ENCODE data around the gene PPM1G.

The PPM1G gene

DNA sequence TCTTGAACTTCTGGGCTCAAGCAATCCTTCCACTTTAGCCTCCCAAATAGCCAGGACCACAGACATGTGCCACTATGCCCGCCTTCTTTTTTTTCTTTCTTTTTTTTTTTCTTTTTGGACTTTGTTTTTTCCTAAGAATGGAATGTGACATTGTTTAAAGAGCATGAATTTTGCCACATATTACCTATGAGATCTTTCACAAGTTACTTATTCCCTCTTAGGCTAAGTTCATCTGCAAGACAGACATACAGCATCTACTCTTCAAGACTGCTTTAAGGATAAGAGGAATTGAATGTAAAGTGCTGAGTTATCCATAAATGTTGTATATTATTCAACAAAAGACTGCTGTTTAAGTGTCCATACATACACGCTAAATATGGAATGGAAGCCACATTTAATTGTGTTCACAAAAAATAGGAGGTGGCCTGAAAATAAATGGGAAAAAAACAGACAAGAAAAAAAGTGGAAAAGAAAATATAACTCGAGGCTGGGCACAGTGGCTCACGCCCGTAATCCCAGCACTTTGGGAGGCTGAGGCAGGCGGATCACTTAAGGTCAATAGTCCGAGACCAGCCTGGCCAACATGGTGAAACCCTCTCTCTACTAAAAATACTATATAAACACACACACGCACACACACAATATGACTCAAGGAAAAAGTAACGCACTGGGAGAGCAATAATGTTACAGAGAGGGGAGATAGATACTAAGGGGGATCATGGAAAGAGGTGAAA is 3.2 kb upstream of the PPM1G start:
- no peak for DNase-seq (ENCODE audit: low spot score)

- DNase-seq (ENCODE audit: low spot score): peak; percentile 22
Observed at GRCh38 chr2:27408601-27409320, 630 bp downstream of the PPM1G start.

DNA sequence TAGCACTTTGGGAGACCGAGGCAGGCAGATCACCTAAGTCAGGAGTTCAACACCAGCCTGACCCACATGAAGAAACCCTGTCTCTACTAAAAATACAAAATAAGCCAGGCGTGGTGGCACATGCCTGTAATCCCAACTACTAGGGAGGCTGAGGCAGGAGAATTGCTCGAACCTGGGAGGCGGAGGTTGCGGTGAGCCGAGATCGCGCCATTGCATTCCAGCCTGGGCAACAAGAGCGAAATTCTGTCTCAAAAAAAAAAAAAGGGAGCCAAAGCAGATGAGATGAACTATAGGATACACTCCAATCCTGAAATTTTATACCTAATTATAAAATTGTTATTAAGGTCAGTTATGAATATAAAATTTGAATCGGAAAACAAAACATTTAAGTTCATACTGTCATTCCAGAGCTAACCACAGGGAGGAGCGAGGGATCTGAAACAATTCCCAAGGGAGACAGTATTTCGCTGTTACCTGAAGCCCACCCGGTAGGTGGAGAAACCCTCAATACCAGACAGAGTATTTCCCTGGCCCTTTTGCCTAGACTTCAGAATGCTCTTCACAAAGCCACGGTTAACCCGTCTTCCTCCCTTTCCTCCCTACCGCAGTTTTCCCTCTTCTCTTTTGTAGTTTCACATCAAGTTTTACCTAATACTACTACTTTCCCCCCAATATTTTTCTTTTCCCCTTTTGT is 1.4 kb downstream of the PPM1G start:
- DNase-seq (ENCODE audit: low spot score): peak; percentile 63

DNA sequence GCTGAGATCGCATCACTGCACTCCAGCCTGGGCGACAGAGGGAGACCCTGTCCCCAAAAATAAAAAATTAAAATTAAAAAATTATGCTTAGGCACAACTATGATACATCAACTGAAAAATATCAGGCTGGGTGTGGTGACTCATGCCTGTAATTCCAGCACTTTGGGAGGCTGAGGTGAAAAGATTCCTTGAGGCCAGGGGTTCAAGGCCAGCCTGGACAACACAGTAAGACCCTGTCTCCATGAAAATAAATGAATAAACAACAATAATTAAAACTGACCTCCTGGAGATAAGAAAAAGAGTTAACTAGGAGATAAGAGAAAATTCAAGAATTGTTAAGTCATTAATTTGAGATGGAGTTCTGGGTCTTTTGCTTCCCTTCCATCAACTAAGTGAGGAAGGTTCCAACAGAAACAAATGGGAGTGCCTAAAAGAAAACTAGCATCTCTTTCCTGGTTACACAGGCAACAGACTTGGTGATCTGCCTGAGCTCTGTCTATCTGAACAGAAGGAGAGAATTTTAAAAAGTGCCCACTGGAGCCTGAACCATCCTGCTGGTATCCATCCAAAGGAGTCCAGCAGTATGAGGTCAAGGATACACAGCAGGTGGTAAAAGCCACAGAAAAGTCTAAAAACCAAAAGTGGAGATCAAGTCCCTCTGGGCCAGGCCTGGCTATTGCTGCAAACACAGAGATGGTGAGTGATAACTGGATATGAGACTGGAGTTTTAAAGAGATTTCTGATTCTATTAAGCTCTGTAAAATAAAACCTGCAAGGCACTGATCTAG is 8.8 kb downstream of the PPM1G start:
- no peak for DNase-seq (ENCODE audit: low spot score)

DNA sequence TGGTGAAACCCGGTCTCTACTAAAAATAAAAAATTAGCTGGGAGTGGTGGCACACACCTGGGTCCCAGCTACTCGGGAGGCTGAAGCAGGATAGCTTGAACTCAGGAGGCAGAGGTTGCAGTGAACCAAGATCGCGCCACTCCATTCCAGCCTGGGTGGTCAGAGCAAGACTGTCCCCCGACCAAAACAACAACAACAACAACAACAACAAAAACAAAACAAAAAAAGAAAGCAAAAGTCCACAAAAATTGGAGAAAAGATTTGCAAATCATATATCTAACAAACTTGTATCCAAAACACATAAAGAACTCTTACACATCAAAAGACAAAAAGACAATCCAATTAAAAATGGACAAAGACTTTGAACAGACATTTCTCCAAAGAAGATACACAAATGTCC is 10.4 kb downstream of the PPM1G start:
- DNase-seq (ENCODE audit: low spot score): no peak

GRCh38 chr2:27393225-27393624 is 16.2 kb downstream of the PPM1G start:
- no peak for DNase-seq (ENCODE audit: low spot score)

DNA sequence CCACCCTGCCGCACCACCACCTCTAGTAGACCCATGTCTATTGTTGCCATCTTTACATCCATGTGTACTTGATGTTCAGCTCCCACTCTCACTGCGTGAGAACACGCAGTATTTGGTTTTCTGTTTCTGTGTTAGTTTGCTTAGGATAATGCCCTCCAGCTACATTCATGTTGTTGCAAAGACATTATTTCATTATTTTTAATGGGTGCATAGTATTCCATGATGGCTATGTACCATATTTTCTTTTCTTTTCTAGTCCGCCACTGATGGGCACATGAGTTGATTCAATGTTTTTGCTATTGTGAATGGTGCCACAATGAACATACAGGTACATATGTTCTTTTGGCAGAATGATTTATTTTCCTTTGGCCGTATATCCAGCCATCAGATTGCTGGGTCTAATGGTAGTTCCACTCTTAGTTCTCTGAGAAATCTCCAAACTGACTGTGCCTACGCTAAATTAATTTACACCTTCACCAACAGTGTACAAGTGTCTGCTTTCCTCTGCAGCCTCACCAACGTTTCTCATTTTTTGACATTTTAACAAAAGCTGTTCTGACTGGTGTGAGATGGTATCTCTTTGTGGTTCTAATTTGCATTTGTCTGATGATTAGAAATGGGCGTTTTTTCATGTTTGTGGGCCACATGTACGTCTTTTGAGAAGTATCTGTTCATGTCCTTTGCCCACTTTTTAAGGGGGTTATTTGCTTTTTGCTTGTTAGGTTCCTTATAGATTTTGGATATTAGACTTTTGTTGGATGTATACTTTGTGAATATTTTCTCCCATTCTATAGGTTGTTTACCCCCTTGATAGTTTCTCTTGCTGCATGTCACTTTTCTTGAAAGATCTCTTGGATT is 18.3 kb downstream of the PPM1G start:
- DNase-seq (ENCODE audit: low spot score): no peak

- peak; percentile 69 for DNase-seq (ENCODE audit: low spot score)
Observed at GRCh38 chr2:27381577-27382181, 27.7 kb downstream of the PPM1G start.

DNA sequence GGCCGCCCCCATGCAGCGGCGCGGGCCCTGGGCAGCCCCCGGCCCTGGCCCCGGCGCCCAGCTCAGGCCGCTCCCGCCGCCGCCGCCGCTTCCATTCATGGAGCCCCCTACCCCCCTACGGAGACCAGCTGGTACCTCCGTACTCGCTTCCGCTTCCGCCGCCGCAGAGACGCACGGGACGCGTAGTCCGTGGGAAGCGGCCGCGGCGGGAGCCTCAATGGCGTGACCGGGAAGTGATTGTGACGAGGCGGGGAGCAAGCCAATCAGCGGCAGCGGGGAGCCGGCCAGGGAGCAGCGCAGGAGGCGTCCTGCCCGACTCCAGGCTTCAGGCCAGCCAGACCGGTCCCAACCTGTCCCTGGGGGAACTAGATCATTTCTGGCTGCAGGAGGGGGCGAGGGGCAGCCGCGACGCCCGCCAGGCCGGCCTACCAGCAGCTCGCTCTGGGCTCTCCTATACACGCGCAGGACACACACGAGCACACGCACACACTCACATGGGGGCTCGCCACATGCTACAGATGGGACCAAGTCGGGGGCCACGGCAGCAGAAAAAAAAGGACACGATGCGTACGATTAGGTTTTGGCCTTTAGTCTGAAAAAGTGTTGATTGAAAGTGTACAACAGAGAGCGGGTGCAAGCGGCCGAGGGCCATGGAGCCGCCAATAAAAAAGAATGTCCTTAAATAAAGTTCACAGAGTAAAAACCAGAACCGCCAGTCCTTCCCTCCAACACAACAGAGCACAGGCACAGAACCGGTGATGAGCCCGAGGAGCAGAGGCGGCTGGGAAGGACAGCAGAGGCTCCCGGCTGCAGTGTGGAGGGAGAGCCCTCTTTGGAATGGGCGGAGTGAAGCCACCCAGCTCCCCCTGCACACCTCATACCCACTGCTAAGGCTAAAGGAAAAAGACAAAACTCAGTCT is 28.5 kb downstream of the PPM1G start, which contains the start of gene ZNF513:
ZNF513 (minus strand) TSS at position 109 of the 920 bp plus-strand sequence. CDS start 208 bp downstream, outside the sequence.
- DNase-seq (ENCODE audit: low spot score): peak; percentile 92

GRCh38 chr2:27379836-27380625 is 29.4 kb downstream of the PPM1G start:
- DNase-seq (ENCODE audit: low spot score): no peak

DNA sequence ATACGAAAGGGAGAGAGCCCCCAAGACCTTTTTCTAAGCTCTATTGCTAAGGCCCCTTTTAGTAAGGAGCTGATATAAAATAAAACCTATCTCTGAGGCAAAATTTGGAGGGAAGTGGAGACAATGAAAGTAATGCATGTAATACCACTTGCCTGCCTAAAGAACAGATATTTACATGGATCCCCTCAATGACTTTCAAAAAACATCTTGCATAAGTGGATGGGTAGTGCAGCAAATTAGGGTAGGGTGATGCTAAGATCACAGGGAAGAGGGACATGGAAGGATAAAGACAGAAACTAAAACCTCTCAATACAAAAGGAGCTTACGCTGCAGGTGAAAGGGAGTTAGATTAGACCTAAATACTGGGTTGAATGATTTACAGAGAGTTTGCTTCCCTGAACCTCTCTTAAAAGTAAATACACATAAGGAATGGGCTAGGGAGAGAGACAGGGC is 30.0 kb downstream of the PPM1G start:
- DNase-seq (ENCODE audit: low spot score): no peak

- DNase-seq (ENCODE audit: low spot score): no peak
Observed at GRCh38 chr2:27378809-27379290, 30.5 kb downstream of the PPM1G start.

DNA sequence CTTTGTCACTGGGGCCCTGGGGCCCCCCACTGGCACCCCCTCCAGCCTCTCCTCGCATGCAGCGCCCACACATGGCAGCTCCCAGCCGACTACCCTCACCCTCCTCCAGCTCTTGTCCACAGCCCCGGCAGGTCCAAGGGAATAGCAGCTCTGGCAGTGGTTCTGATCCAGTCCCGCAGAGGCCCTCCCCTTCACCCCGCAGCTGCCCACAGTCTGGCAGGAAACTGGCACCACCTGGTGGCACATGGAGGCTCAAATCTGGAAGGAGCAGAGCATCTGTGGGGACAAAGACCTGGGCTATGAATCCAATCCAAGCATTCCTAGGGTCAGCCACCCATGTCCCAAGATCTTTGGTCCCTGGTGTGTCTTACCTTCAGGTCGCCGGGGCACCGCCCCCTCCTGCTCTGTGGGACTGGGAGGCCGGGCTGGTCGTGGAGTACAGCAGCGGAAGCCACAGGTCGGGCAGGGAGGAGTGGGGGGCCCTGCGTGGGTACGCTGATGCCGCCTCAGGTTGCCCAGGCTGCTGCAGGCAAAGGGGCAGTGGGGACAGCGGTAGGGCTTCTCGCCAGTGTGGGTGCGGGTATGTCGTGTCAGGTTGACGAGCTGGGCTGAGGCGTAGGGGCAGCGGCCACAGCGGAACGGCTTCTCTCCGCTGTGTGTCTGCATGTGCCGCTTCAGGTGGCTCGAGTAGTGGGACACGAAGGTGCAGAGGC is 31.1 kb downstream of the PPM1G start:
- DNase-seq (ENCODE audit: low spot score): peak; percentile 46

DNA sequence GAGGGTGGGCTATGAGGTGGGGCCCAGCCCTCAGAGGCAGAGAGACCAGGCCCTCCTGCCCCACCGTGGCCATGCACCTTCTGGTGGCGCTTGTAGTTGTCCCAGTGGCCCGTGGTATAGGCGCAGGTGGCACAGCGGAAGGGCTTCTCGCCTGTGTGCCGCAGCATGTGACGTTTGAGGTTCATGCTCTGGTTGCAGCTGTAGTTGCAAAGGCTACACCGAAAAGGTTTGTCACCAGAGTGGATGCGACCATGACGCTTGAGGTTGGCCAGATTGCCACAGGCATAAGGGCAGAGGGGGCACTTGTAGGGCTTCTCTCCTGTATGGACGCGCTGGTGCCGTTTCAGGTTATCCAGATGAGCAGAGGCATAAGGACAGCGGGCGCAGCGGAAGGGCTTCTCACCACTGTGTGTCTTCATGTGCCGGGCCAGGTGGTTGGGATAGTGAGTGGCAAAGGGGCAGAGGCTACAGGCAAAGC is 31.7 kb downstream of the PPM1G start:
- no peak for DNase-seq (ENCODE audit: low spot score)

GRCh38 chr2:27376866-27377617 is 32.3 kb downstream of the PPM1G start:
- DNase-seq (ENCODE audit: low spot score): no peak

DNA sequence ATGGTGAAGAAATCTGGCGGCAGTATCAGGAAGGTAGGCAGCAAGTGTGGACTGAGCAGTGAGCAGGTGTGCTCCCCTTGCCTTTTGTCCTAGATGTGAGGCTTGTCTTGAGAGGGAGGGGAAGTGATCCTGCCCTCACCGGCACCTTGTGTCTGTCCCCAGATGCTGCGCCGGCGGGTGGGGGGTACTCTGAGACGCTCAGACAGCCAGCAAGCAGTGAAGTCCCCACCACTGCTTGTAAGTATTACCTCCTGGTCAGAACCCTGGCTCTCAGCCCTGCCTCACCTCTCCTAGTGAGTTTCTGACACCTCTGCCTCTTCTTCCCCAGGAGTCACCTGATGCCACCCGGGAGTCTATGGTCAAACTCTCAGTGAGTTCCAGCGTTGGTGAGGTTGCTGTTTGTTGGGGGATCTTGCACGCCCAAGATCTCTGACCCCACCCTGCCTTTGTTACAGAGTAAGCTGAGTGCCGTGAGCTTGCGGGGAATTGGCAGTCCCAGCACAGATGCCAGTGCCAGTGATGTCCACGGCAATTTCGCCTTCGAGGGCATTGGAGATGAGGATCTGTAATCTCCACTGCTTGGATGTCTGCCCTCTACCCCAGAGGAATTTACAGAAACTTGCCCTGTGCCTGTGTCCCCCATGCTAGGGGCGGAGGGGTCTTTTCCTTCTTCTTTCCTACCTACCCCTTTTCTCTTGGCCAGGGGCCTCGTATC is 33.1 kb downstream of the PPM1G start:
- DNase-seq (ENCODE audit: low spot score): no peak

Data from D341Med (cell line).